ENCODE results near the gene TPCN2.

TPCN2 gene

GRCh38 chr11:69003301-69003865 is 45.3 kb upstream of the TPCN2 start:
- Histone ChIP-seq H3K4me1 (ENCODE audit: control insufficient read depth in 1 of 2, insufficient read depth in 2 of 2, low read length in 2 of 2) (peaks cover 3 to 5% of the 10 kb centered on the region in 2 experiments), H3K9me3 (ENCODE audit: insufficient read depth, low read depth, low read length) (no peaks in the 10 kb centered on the region), H4K91ac (ENCODE audit: low read depth, low read length) (no peak overlapping the region), H3K27ac (ENCODE audit: low read depth, low read length) (no peak overlapping the region), H2BK12ac (ENCODE audit: low read length) (no peak overlapping the region), H3K27me3 (ENCODE audit: insufficient read depth, low read length) (no peaks in the 10 kb centered on the region), H3K4me3 (ENCODE audit: low read depth, low read length) (no peak overlapping the region), H3K9ac (ENCODE audit: low read length) (no peak overlapping the region), H2AFZ (ENCODE audit: insufficient read depth, low read length, poor library complexity) (no peak overlapping the region), H3K23ac (ENCODE audit: low read length) (no peak overlapping the region), H3K79me2 (ENCODE audit: control insufficient read depth, insufficient read depth, low read length, poor library complexity) (no peaks in the 10 kb centered on the region), H3K4ac (ENCODE audit: low read depth, low read length) (no peak overlapping the region), H3K4me2 (ENCODE audit: low read length) (no peak overlapping the region), H3K79me1 (ENCODE audit: low read length) (no peaks in the 10 kb centered on the region), H3K14ac (ENCODE audit: low read length) (no peak overlapping the region), H4K8ac (ENCODE audit: low read depth, low read length) (no peak overlapping the region), H3K18ac (ENCODE audit: low read length) (no peak overlapping the region), H2AK5ac (ENCODE audit: low read length) (no peak overlapping the region), H2BK5ac (ENCODE audit: low read depth, low read length, poor library complexity) (no peak overlapping the region), H4K12ac (ENCODE audit: low read depth, low read length) (no peak overlapping the region), H3K36me3 (ENCODE audit: control insufficient read depth in 1 of 2, insufficient read depth in 2 of 2, low read length in 2 of 2) (no peaks in the 10 kb centered on the region), H2BK120ac (ENCODE audit: insufficient read depth, low read length, poor library complexity) (no peak overlapping the region)
- no peak for DNase-seq
- no CpG with 5 or more reads among the region's 9 CpGs for WGBS (ENCODE audit: extremely low coverage, insufficient coverage, insufficient read length)

GRCh38 chr11:69003866-69004367 is 44.8 kb upstream of the TPCN2 start:
- Histone ChIP-seq H3K18ac (ENCODE audit: low read length) (no peak overlapping the region), H3K27me3 (ENCODE audit: insufficient read depth, low read length) (no peaks in the 10 kb centered on the region), H3K4me3 (ENCODE audit: low read depth, low read length) (no peak overlapping the region), H4K91ac (ENCODE audit: low read depth, low read length) (no peak overlapping the region), H2AFZ (ENCODE audit: insufficient read depth, low read length, poor library complexity) (no peak overlapping the region), H2BK120ac (ENCODE audit: insufficient read depth, low read length, poor library complexity) (no peak overlapping the region), H3K27ac (ENCODE audit: low read depth, low read length) (no peak overlapping the region), H3K9ac (ENCODE audit: low read length) (no peak overlapping the region), H3K14ac (ENCODE audit: low read length) (no peak overlapping the region), H2AK5ac (ENCODE audit: low read length) (no peak overlapping the region), H3K4me1 (ENCODE audit: control insufficient read depth in 1 of 2, insufficient read depth in 2 of 2, low read length in 2 of 2) (peaks cover 7 to 9% of the 10 kb centered on the region in 2 experiments), H3K23ac (ENCODE audit: low read length) (no peak overlapping the region), H2BK5ac (ENCODE audit: low read depth, low read length, poor library complexity) (no peak overlapping the region), H3K79me1 (ENCODE audit: low read length) (no peaks in the 10 kb centered on the region), H2BK12ac (ENCODE audit: low read length) (no peak overlapping the region), H3K4ac (ENCODE audit: low read depth, low read length) (no peak overlapping the region), H3K36me3 (ENCODE audit: control insufficient read depth in 1 of 2, insufficient read depth in 2 of 2, low read length in 2 of 2) (no peaks in the 10 kb centered on the region), H3K79me2 (ENCODE audit: control insufficient read depth, insufficient read depth, low read length, poor library complexity) (no peaks in the 10 kb centered on the region), H3K9me3 (ENCODE audit: insufficient read depth, low read depth, low read length) (no peaks in the 10 kb centered on the region), H4K8ac (ENCODE audit: low read depth, low read length) (no peak overlapping the region), H3K4me2 (ENCODE audit: low read length) (no peak overlapping the region), H4K12ac (ENCODE audit: low read depth, low read length) (no peak overlapping the region)
- WGBS (ENCODE audit: extremely low coverage, insufficient coverage, insufficient read length): no CpG with 5 or more reads among the region's 20 CpGs
- DNase-seq: no peak

- Histone ChIP-seq H3K9me3 (ENCODE audit: insufficient read depth, low read depth, low read length) (no peaks in the 10 kb centered on the region), H2BK12ac (ENCODE audit: low read length) (no peak overlapping the region), H3K79me1 (ENCODE audit: low read length) (no peaks in the 10 kb centered on the region), H3K79me2 (ENCODE audit: control insufficient read depth, insufficient read depth, low read length, poor library complexity) (no peaks in the 10 kb centered on the region), H4K12ac (ENCODE audit: low read depth, low read length) (no peak overlapping the region), H3K23ac (ENCODE audit: low read length) (no peak overlapping the region), H3K9ac (ENCODE audit: low read length) (no peak overlapping the region), H3K4me2 (ENCODE audit: low read length) (no peak overlapping the region), H2BK5ac (ENCODE audit: low read depth, low read length, poor library complexity) (no peak overlapping the region), H3K14ac (ENCODE audit: low read length) (no peak overlapping the region), H3K27me3 (ENCODE audit: insufficient read depth, low read length) (no peaks in the 10 kb centered on the region), H2AFZ (ENCODE audit: insufficient read depth, low read length, poor library complexity) (no peak overlapping the region), H3K4me1 (ENCODE audit: control insufficient read depth in 1 of 2, insufficient read depth in 2 of 2, low read length in 2 of 2) (peaks cover 11 to 15% of the 10 kb centered on the region in 2 experiments), H3K27ac (ENCODE audit: low read depth, low read length) (no peak overlapping the region), H2BK120ac (ENCODE audit: insufficient read depth, low read length, poor library complexity) (no peak overlapping the region), H4K8ac (ENCODE audit: low read depth, low read length) (no peak overlapping the region), H4K91ac (ENCODE audit: low read depth, low read length) (no peak overlapping the region), H3K36me3 (ENCODE audit: control insufficient read depth in 1 of 2, insufficient read depth in 2 of 2, low read length in 2 of 2) (no peaks in the 10 kb centered on the region), H2AK5ac (ENCODE audit: low read length) (no peak overlapping the region), H3K4ac (ENCODE audit: low read depth, low read length) (no peak overlapping the region), H3K4me3 (ENCODE audit: low read depth, low read length) (no peak overlapping the region), H3K18ac (ENCODE audit: low read length) (no peak overlapping the region)
- no peak for DNase-seq
- WGBS (ENCODE audit: extremely low coverage, insufficient coverage, insufficient read length): no CpG with 5 or more reads among the region's 13 CpGs
Measured at GRCh38 chr11:69004411-69005182, 44.1 kb upstream of the TPCN2 start.

- no peak overlapping the region for H3K27ac ChIP-seq (ENCODE audit: low read depth, low read length)
- no peak overlapping the region for H2BK5ac ChIP-seq (ENCODE audit: low read depth, low read length, poor library complexity)
- H3K27me3 ChIP-seq (ENCODE audit: insufficient read depth, low read length): no peaks in the 10 kb centered on the region
- H4K91ac ChIP-seq (ENCODE audit: low read depth, low read length): no peak overlapping the region
- no peak overlapping the region for H3K23ac ChIP-seq (ENCODE audit: low read length)
- no peak overlapping the region for H3K14ac ChIP-seq (ENCODE audit: low read length)
- no peak overlapping the region for H2AK5ac ChIP-seq (ENCODE audit: low read length)
- H3K9me3 ChIP-seq (ENCODE audit: insufficient read depth, low read depth, low read length): no peaks in the 10 kb centered on the region
- no peak overlapping the region for H3K4me3 ChIP-seq (ENCODE audit: low read depth, low read length)
- DNase-seq: no peak
- H3K36me3 ChIP-seq (ENCODE audit: control insufficient read depth in 1 of 2, insufficient read depth in 2 of 2, low read length in 2 of 2): no peaks in the 10 kb centered on the region
- H4K8ac ChIP-seq (ENCODE audit: low read depth, low read length): no peak overlapping the region
- H3K9ac ChIP-seq (ENCODE audit: low read length): no peak overlapping the region
- no peak overlapping the region for H4K12ac ChIP-seq (ENCODE audit: low read depth, low read length)
- no peak overlapping the region for H3K4me2 ChIP-seq (ENCODE audit: low read length)
- H2BK12ac ChIP-seq (ENCODE audit: low read length): no peak overlapping the region
- no peak overlapping the region for H3K4ac ChIP-seq (ENCODE audit: low read depth, low read length)
- no peak overlapping the region for H2BK120ac ChIP-seq (ENCODE audit: insufficient read depth, low read length, poor library complexity)
- H2AFZ ChIP-seq (ENCODE audit: insufficient read depth, low read length, poor library complexity): no peak overlapping the region
- H3K79me2 ChIP-seq (ENCODE audit: control insufficient read depth, insufficient read depth, low read length, poor library complexity): no peaks in the 10 kb centered on the region
- no CpG with 5 or more reads among the region's 27 CpGs for WGBS (ENCODE audit: extremely low coverage, insufficient coverage, insufficient read length)
- H3K4me1 ChIP-seq (ENCODE audit: control insufficient read depth in 1 of 2, insufficient read depth in 2 of 2, low read length in 2 of 2): peaks cover 12 to 16% of the 10 kb centered on the region in 2 experiments
- no peak overlapping the region for H3K18ac ChIP-seq (ENCODE audit: low read length)
- H3K79me1 ChIP-seq (ENCODE audit: low read length): no peaks in the 10 kb centered on the region
Measured at GRCh38 chr11:69005183-69005630, 43.5 kb upstream of the TPCN2 start.

Data from trophoblast cell (in vitro differentiated cells and primary cell).